HG02981 (cell line): Measurements from ENCODE around the gene ELAVL3.
"Not testable (repeated sequence)": the region's sequence is repeated elsewhere in the genome, so short reads cannot be mapped to it uniquely, and the experiment has no call there.

Source experiments
- ATAC-seq: cut with Tn5 transposase; IDR thresholded peaks from one replicate; pipeline ENCODE4 v1.9.1; 2021; ENCODE audit warnings: mild to moderate bottlenecking, moderate library complexity; ENCODE audit not compliant: unreplicated experiment

The ELAVL3 gene

DNA sequence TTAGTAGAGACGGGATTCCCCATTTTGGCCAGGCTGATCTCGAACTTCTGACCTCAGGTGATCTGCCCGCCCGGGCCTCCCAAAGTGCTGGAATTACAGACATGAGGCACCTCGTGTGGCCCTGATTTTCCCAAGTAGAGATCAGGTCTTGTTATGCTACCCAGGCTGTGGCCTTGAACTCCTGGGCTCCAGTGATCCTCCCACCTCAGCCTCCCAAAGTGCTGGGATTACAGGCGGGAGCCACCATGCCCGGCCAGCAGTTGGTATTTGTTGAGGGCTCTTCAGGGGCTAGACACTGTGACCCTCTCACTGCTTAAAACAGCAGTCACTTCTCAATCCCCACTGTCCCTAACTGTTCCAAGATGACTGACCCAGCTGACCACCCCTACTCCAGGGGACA is 8.5 kb upstream of the ELAVL3 start:
- ATAC-seq = no peak

DNA sequence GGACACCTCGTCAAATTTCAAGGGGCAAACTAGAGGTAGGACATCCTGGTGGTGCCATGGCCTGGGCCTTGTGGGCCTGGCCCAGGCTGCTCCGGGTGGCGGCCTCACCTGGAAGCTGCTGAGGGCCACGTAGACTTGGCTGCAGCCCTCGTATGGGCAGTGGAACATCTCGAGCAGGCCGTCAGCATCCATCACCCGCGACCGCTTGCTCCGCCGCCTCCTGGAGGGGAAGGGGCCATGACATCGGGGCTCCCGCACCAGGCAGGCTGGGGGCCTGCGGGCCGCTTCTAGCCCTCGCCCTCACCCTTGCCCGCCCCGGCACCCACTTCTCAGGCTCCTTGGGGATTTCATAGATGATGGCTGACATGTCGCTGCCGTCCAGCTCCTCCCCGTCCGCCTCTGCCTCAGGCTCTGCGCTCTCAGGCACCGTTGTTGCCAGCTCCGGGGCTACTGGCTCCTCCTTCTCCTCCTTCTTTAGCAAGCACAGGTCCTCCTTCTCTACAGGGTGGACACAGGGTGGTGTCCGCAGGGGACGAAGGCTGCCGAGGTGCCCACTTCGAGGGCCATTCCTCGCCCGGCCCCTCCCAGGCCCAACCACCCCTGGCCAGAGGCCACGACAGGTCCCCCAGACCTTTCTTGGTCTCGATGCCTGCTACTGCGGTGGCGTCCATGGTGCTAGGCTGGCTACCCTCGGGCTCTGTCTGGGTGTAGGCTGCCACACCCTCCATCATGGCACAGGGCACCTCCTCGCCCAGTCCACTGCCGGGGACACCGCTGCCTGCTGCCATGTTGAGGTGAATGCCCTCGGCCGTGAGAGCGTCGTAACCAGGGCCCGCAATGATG is 6.0 kb upstream of the ELAVL3 start:
- ATAC-seq = no peak

DNA sequence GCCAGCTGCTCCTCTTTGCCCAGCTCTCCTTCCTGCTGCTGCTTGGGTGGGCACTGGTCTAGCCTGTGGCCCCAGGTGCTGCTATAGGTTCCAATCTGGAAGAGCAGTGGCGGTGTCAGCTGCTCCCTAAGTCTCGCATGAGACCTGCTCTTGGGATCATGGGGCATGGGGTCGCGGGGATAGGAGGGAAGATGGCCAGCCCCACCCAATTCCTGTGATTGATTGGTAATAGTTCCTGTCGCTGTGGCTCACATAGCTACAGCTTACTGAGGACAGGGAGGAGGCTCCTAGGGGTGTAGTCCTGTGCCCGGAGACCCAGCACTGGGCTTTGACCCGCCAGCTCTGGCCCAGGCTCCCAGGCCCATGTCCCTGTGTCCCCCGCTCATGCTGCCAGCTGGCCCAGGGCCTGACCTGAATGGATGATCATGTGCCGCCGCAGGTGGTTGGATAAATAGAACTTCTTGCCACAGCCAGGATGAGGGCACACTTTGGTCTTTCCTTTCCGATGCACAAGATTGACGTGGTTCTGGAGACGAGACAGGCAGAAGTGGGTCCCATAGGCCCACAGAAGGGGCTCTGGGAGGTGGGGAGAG is 4.5 kb upstream of the ELAVL3 start:
- no peak for ATAC-seq

DNA sequence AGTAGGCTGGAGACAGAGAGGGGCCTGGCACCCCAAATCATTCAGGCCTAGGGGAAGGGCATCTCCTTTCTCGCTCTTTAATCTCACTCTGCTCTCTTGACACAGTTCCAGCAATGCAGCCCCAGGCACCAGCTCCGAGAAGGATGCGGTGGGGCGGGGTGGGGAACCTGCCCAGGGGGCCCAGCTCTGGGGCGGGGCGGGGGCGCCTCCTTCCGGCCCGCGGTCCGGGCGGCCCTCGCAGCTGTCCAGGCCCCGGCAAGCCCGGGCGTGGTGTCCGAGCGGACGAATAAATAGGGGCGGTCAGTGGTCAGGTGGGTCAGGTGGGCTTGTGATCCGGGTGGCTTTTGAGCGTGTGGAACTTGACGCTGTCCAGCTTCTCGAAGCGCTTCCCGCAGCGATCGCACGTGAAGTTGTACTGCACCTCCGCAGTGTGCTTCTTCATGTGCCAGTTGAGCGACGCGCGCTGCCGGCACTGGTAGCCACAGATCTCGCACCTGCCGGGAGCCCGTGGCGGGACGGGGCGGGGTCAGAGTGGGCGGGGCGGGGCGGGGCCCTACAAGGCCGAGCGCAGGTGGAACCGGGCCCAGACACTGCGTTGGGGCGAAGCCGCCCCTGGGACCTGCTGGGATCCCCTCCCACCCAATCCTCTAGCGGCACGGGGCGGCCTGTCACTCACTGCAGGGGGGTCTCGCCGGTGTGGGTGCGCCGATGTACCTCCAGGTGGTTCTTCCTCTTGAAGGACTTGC is 2.7 kb upstream of the ELAVL3 start:
- no peak for ATAC-seq

DNA sequence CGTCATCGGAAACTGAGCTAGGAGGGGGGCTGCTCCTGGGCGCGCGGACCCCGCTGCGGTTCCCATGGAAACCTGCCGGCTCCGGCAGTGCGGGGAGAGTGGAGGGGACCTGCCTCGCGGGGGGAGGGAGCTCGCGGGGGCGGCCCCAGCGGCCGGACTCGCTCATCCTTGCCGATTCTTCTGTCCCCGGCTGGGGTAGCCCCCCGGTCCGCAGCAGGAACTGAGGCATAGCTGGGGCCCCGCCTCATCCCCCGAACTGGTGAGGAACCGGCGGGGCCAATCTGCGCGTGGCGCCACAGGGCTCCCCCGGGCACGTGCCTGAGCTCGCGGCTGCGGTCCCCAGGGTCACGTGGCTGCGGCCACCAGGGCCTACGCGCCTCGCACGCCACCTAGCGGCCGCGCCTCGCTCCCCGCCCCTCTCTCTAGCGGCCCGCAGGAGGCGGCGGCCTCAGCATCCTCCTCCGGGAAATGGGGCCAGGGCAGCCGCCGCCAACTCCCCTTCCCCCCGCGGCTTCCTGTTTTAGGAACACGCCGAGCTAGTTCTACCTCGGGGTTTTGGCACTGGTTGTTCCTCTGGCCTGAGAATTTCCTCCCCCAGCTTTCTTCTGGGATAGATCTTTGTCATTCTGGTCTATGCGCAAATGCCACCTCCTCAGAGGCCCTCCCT is 1.7 kb upstream of the ELAVL3 start:
- peak; percentile 59 for ATAC-seq

DNA sequence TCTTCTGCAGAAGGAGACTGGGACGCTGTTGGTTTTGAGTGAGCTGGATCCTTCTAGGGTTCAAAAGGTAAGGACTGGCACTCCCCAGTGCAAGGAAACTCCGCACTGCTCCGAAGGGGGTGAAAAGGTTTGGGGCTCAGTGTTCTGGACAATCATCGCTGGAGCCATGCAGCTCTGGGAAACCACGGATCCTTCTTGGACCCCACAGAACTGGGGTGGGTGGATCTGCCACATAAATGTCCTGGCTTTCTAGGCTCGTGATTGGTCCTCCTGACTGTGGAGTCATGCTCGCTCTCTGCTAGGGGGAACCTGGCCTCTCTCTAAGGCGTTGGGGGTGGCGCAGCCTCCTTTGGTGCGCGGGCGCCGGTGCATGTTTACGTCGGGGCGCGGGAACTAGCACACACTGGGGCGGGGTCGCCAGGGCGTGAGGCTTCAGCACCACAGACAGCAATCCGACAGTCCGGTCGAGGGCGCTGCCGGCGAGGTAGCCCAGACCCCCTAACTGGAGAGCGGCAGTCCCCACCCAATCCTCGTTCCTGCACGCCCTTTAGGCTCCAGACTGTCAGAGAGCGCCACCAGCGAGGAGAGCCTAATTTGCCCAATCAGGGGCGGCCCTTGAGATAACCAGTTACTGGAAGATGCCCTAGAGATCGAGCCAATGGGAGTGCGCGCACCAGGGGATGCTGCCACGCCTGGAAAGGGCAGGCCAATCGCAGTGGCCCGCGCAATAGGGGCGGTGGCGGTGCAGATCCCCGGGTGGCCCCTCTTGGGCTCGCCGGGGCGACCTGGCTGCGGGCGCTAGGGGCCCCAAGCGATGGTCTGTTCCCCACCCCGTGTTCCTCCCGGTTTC is 913 bp upstream of the ELAVL3 start:
- peak; percentile 59 for ATAC-seq

DNA sequence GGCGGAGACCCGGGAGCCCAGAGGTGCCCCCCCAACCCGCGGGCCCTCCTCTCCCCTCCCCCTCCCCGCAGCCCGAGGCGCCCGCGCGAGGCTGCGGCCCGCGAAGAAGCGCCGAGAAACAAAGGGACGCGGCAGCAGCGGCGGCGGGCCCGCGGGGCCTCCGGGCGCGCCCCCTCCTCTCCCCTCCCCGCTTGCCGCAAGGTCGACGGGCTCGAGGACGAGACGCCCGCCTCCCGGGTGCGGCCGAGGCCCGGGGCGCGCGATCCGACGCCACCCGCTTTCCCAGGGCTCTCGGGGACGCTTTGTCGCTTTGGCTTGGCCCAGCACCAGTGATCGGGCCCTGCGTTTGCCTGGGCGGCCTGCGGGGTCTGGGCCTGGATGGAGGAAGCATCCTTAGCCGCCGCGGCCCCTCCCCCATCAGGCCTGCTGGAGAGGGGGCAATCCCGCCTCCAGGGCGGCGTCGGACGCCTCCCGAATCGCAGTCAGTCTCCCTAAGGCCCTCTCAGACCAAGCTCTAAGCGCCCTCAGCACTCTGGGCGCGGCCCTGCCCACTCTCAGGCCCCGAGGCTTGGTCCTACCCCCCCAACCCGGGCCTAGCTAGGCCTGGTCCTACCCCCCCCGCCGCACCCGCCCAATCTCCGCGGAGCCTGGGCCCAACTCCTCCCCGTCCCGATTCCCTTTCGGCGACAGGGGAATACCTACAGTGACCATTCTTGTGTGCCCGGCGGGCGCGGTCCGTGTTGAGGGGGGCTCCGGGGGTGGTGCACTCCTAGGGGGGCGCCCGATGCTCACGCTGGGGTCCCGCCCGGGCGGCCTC is 740 bp downstream of the ELAVL3 start:
- no peak for ATAC-seq

DNA sequence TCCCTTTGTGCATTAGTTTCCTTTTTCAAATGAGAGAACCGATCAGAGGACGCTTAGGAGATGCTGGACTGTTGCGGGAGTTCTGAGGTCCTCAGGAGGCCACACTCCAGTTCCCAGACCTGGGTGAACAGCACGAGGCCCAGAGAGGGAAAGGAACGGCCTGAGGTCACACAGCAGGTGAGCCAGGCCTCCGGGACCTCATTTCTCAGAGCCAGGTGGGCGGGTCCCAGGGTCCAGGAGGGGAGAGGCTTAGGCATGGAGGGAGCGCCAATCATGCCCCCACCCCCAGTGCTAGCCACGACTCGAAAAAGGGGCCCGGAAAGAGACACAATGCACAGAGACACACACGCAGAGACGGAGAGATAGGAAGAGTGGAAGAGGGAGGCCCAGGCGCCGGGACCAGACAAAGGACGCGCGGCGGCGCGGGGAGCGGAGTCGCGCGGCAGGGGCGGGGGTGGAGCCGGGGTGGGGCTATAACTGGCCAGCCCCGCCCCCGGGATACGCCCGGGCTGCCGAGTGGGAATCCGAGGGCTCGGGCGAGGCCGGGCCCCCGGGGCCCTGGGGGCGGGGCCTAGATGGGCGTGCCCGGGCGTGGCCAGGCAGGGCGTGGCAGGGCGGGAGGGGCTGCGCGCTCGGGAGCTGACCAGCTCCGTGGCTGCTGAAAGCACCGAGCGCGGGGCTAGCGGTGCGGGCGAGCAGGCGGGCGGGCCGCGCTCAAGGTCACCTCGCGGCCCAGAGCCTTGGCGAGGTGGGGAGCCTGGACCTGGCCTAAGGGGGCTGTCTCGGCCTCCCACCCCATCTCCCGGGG is 1.6 kb downstream of the ELAVL3 start:
- no peak for ATAC-seq

DNA sequence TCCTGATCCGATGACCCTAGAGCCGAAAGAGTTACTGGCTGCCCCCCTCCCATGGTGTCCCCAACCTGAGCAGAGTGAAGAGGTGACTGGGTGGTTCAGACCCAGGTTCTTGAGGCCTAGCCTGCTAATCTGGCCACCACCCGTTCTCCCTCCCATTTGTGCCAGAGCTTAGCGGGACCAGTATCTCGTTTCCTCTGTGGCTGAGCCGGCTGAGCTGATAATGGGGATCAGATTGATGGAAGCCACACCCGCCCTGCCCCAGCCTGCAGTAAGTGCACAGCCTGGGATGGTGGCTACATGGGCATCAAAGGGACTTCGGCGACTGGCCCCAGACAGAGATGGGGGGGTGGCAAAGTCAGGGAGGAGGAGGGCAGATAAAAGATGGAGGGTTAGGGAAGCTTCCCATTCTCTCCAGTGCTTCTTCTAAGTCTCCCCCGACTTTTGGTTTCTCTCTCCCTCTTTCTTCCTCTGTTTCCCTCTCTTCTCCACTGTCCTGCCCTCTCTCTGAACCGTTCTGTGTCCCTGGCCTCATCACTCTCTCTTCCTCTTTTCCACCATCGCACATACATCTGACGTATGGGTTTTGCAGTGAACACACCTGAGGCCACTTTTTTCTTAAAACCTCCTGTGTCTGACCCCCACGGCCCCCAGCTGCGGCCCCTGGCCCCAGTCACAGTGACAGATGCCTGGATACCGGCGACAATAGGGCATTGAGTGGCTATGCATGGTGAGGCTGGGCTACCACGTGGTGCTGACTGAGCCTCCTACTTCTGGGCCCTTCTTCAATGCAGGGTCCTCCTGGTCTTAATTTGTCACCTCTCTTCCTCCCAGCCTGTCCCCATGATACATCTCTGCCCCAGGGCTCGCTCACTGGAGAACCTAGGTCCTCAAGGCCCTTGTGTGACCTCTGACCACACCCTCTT is 2.4 kb downstream of the ELAVL3 start:
- no peak for ATAC-seq

DNA sequence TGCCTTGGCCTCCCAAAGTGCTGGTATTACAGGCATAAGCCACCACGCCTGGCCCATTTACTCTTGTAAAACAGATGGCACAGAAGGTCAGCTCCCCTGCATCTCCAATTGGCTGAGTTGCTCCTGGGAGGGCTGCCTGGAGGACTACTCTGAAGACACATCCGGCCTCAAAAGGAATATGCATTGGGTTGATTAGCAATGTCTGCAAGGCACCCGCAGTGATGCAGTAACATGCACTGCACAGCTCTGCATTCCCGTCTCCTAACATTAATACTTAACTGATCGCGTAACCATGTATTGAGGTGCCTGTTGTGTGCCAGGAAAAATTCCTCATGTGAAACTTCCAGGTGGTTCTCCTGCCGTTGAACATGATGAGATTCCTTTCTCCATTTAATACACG is 5.0 kb downstream of the ELAVL3 start:
- ATAC-seq = no peak

DNA sequence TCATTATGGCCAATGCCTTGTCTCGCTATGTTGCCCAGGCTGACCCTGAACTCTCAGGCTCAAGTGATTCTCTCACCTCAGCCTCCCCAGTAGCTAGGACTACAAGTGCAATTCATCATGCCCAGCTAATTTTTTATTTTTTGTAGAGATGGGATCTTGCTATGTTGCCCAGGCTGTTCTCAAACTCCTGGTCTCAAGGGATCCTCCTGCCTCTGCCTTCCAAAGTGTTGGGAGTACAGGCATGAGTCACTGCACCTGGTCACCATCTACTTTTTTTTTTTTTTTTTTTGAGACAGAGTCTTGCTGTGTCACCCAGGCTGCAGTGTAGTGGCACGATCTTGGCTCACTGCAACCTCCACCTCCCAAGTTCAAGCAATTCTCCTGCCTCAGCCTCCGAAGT is 5.5 kb downstream of the ELAVL3 start:
- ATAC-seq = not testable (repeated sequence)

DNA sequence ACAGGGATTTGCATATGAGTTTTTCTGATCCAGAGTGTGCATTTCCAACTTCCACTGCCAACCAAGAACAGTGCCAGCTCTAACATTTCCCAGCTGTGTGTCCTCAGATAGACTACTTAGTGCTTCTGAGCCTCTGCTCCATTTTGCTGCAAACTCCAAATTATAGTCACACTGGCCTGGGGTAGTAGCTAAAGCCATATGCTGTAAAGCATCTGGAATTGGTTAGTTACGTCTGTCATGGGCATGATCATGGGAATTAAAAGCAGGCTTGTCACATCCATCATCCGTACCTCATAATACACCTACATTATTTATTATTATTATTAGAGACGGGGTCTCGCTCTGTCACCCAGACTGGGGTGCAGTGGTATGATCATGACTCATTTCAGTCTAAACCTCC is 7.1 kb downstream of the ELAVL3 start:
- ATAC-seq = no peak

DNA sequence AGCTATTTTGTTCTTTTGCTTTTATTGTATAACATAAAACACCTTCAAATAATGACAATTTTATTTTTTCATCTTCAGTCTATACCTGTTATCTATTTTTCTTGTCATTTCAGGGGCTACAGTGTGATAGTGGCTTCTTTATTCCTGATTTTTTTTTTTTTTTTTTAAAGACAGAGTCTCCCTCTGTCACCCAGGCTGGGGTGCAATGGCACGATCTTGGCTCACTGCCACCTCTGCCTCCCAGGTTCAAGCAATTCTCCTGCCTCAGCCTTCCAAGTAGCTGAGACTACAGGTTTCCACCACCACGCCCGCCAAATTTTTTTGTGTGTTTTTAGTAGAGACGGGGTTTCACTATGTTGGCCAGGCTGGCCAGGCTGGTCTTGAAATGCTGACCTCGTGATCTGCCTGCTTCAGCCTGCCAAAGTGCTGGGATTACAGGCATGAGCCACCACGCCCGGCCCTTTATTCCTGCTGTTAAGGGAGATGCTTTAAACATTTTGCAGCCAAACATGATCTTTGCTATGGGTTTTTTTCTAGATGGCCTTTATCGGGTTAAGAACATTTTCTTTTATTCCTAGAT is 12.5 kb downstream of the ELAVL3 start:
- not testable (repeated sequence) for ATAC-seq

DNA sequence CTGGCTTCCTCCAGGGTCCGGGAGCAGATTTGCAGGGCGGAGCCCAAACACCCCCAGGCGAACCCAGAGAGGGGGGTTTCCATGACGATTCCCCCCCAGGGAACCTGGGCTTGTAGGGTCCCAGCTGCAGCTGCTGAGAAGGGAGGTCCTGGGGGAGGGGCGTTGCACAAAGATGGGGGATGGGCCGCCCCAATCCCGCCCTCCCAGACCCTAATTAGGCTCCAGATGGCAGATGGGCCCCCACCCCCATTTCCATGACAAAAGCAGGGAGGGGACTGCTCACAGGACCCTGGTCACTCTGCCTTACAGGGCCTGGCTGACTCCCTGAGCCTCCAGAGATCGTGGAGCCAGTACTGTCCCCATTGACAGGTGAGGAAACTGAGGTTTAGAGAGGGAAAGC is 15.2 kb downstream of the ELAVL3 start:
- ATAC-seq = no peak

DNA sequence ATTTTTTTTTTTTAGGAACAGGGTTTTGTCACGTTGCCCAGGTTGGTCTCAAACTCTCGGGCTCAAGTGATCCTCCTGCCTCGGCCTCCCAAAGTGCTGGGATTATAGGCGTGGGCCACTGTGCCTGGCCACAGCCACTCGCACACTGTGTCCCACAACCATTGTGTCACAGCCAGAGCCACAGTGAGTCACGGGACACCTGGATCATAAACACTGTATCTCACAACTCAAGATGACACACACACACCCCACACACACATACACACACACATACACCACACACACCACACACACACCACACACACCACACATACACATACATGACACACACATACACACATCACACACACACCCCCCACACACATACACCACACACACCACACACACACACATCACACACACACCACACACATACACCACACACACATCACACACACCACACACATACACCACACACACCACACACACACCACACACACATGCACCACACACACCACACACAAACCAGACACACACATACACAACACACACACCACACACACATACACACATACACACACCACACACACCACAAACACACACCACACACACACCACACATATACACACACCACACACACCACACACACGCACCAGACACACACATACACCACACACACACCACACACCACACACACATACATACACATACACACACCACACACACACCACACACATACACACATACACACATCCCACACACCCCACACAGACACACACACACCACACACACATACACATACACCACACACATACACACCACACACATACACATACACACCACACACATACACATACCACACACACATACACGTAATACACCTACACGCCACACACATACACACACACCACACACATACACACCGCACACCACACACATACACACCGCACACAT is 16.2 kb downstream of the ELAVL3 start:
- no peak for ATAC-seq

DNA sequence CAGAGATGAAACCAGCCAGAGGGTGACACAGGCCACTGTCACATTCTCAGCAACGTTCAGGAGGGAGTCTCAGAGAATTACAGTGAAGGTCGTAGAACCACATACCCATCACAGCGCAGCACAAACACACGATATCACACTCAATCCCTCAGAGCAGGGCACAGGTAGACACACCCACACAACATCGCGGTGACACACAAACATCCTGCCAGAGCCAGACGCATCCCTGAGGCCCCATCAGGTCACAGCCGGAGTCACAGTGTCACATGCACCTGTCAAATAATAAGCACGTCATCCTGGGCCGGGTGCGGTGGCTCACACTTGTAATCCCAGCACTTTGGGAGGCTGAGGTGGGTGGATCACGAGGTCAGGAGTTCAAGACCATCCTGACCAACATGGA is 17.5 kb downstream of the ELAVL3 start:
- ATAC-seq = no peak
